Brain pericyte (primary cell): Measurements from ENCODE around the gene UMAD1.

Experiments
- DNase-seq: peaks from one replicate; pipeline ENCODE4 v3.0.0-alpha.2; 2012; ENCODE audit warnings: low read depth, low spot score

The UMAD1 gene

GRCh38 chr7:7720750-7721621 lies 80.4 kb downstream of the UMAD1 start:
- no peak for DNase-seq

- no peak for DNase-seq
Observed at GRCh38 chr7:7731732-7732131, 91.2 kb downstream of the UMAD1 start.

- peak; percentile 21 for DNase-seq
Observed at GRCh38 chr7:7732621-7733281, 92.2 kb downstream of the UMAD1 start.

GRCh38 chr7:7736671-7737070 lies 96.1 kb downstream of the UMAD1 start:
- DNase-seq = no peak

- no peak for DNase-seq
Observed at GRCh38 chr7:7737674-7738073, 97.1 kb downstream of the UMAD1 start.

- no peak for DNase-seq
Observed at GRCh38 chr7:7738177-7738576, 97.6 kb downstream of the UMAD1 start.

- no peak for DNase-seq
Observed at GRCh38 chr7:7738622-7739021, 98.1 kb downstream of the UMAD1 start.

- no peak for DNase-seq
Observed at GRCh38 chr7:7739204-7740036, 98.9 kb downstream of the UMAD1 start.

GRCh38 chr7:7740037-7740355 lies 99.4 kb downstream of the UMAD1 start:
- DNase-seq = no peak

GRCh38 chr7:7742223-7742622 lies 101.7 kb downstream of the UMAD1 start:
- DNase-seq = no peak

- no peak for DNase-seq
Observed at GRCh38 chr7:7745258-7745657, 104.7 kb downstream of the UMAD1 start.

GRCh38 chr7:7745966-7746365 lies 105.4 kb downstream of the UMAD1 start:
- DNase-seq = no peak

GRCh38 chr7:7746458-7746857 lies 105.9 kb downstream of the UMAD1 start:
- DNase-seq = no peak

GRCh38 chr7:7750571-7751242 lies 110.2 kb downstream of the UMAD1 start:
- no peak for DNase-seq

GRCh38 chr7:7751243-7752092 lies 110.9 kb downstream of the UMAD1 start:
- no peak for DNase-seq

- no peak for DNase-seq
Observed at GRCh38 chr7:7756577-7756976, 116.0 kb downstream of the UMAD1 start.

GRCh38 chr7:7757576-7757975 lies 117.0 kb downstream of the UMAD1 start:
- no peak for DNase-seq

- DNase-seq = peak; percentile 20
Observed at GRCh38 chr7:7761340-7761973, 120.9 kb downstream of the UMAD1 start.

- peak; percentile 20 for DNase-seq
Observed at GRCh38 chr7:7761974-7762779, 121.6 kb downstream of the UMAD1 start.
